ENCODE measurements around the gene EIF5.

EIF5 gene
- 240 to 478 (median 349) reads per million in 17 experiments for total RNA-seq

DNA sequence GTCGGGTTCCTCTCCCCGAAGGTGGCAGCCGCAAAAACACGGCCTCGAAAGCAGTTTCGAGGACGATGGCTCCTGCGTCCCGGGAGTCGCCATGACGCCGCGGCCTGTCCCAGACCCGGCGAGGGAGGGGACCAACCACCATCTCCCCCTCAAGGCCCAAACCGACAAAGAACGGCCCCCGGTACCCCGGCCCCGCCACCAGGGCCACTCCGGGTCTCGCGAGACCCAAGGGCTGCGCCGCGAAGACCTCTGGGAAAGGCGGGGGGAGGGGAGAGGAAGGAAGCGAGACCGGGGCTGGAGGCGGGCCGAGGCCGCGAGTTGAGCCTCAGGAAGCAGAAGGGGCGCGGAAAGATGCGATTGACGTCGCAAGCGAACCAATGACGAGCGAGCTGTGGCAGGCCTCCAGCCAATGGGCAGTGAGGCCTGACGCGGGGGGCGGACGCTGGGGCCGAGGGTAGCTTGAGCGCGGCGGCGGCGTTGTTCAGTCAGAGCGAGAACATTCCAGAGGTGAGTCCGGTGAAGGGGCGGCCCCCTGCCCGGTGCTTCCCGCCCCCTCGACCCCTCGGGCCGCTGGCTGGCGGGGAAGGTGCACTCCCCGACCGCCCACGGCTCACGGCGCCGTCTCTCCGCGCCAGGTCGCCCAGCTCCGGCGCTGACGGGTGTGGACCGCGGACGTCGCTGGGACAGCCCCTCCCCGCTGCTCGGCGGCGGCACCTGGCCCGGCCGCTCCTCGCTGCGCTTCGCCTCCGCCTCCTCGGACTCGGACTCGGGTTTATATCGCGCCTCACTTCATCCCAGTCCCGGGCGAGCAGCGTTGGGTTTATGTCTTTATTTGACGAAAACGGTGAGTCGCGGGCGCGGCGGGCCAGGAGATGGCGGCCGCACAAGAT is at the start of gene EIF5:
TSS of gene EIF5 (plus strand) at position 484 of the 890 bp plus-strand sequence. CDS start 1,624 bp downstream, outside the sequence.
- peak; percentile 99 to 100 (median 100) for DNase-seq

GRCh38 chr14:103284574-103285467 is 49.2 kb upstream of the EIF5 start:
- no peak for DNase-seq

GRCh38 chr14:103286460-103286859 is 47.6 kb upstream of the EIF5 start:
- DNase-seq: peak in 2 of 4 experiments; percentile 21 to 26

DNA sequence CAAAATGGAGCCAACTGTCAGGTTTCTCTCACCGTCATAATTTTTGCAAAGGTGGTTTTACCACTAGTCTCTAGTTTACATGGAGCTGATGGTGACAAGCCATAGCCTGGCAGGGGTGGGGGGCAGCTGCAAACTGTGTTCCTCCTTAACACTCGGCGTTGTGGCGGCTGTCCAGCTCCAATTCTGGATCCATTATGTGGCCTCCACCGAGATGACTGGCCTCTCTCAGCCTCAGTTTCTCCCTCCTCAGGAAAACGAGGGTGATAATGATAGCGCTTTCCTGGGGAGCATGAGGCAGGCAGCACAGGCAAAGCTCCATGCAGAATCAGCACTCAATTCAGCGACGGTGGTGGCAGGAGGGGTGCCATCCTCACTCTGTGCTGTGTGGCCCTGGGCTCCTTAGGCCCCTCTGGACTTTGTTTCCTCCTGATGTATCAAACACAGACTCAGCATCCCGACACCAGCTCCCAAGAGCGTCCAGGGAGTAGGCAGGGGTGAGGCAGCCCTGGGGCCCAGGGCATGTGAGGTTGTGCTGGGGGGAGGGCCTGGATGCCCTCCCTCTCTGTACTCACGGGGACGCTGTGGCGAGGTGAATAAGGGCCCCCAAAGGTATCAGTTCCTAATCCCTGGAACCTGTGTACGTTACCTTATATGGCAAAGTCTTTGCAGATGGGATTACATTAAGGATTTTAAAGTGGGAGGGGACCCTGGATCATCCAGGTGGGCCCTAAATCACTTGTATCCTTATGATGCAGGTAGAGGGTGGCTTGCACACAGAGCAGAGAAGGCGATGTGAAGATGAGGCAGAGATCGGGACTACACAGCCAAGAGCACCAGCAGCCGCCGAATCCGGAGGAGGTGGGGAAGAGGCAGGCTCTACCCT is 46.8 kb upstream of the EIF5 start:
- DNase-seq: no peak

- DNase-seq: no peak
These were observed 45.8 kb upstream of the EIF5 start for GRCh38 chr14:103288076-103288766.

DNA sequence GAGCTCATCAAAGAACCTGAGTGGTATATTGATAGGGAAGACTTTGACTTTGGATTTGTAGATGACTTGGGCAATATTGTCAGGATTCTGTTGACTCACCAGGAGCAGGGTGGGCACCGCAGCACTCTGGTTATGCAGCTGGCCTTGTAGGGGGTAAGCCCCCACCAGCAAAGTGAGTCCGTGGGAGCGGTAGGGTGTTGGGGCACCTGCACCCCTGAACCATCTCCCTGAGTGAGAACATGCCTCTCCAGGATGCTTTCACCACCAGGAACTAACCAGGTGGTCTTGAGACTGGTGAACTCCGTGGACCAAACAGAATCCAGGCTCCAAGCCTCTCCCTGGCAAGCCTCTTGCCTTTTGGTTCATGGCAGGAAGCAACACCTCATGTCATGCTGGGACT is 44.0 kb upstream of the EIF5 start:
- no peak for DNase-seq

GRCh38 chr14:103290494-103290893 is 43.5 kb upstream of the EIF5 start:
- no peak for DNase-seq

DNA sequence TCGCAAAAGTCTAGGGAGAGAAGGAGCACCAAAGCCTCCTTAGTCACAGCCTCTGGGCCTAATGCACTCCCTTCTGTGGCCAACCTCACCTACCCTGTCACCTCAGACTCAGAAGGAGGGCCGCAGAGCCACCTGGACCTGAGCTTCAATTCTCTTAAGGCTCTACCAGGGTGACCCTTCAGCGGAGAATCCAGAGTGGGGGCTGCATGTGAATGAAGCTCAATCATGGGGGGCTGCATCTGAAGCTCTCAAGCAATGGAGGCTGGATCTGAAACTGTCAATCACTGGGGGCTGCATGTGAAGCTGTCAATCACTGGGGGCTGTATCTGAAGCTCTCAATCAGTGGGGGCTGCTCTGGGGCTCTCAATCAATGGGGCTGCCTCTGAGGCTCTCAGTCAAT is 43.1 kb upstream of the EIF5 start:
- no peak for DNase-seq

- peak; percentile 87 to 92 (median 90) for DNase-seq
These were observed 41.3 kb upstream of the EIF5 start for GRCh38 chr14:103292426-103293374.

- DNase-seq: no peak
These were observed 40.6 kb upstream of the EIF5 start for GRCh38 chr14:103293465-103293864.

DNA sequence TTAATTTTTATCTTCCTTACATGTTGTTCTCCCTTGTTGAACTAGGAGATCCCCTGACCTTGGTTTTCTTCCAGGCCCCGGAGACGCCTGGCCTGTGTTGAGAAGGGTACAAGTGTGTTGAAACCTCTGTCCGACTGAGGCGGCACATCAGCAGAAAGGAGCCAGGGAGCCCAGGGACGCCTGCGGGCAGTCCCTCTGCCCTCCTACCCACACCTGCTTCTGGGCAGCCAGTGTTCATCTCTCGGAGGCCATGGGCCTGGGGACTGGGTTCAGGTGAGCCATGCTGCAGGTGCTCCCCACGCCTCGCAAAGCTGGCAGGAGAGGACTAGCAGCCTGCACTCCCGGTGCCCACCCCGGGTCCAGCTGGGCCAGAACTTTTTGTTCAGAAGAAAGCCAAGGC is 39.9 kb upstream of the EIF5 start:
- DNase-seq: no peak

GRCh38 chr14:103296007-103296406 is 38.0 kb upstream of the EIF5 start:
- DNase-seq: peak; percentile 43 to 69 (median 64)

- peak in 2 of 4 experiments; percentile 16 to 18 for DNase-seq
These were observed 37.0 kb upstream of the EIF5 start for GRCh38 chr14:103296987-103297386.

GRCh38 chr14:103298620-103299019 is 35.4 kb upstream of the EIF5 start:
- DNase-seq: peak in 2 of 4 experiments; percentile 15 to 19

- no peak for DNase-seq
These were observed 32.3 kb upstream of the EIF5 start for GRCh38 chr14:103301512-103302354.

- peak in 2 of 4 experiments; percentile 23 to 40 for DNase-seq
These were observed 31.1 kb upstream of the EIF5 start for GRCh38 chr14:103302966-103303365.

GRCh38 chr14:103304706-103305105 is 29.3 kb upstream of the EIF5 start:
- peak in 2 of 4 experiments; percentile 27 to 55 for DNase-seq

- DNase-seq: no peak
These were observed 25.1 kb upstream of the EIF5 start for GRCh38 chr14:103308717-103309616.

Measured in suppressor macrophage (primary cell).